GM10266 (cell line): ENCODE results near the gene MYMX.

Source experiments
- DNase-seq: peaks from one replicate; pipeline ENCODE4 v3.0.0; 2012; ENCODE audit errors: extremely low spot score
- CTCF ChIP-seq: IDR thresholded peaks from 2 replicates; pipeline ENCODE4 v1.5.1; 2012; ENCODE audit warnings: mild to moderate bottlenecking, low read depth; ENCODE audit not compliant: control insufficient read depth, insufficient read depth; ENCODE audit errors: missing control alignments

Gene MYMX

DNA sequence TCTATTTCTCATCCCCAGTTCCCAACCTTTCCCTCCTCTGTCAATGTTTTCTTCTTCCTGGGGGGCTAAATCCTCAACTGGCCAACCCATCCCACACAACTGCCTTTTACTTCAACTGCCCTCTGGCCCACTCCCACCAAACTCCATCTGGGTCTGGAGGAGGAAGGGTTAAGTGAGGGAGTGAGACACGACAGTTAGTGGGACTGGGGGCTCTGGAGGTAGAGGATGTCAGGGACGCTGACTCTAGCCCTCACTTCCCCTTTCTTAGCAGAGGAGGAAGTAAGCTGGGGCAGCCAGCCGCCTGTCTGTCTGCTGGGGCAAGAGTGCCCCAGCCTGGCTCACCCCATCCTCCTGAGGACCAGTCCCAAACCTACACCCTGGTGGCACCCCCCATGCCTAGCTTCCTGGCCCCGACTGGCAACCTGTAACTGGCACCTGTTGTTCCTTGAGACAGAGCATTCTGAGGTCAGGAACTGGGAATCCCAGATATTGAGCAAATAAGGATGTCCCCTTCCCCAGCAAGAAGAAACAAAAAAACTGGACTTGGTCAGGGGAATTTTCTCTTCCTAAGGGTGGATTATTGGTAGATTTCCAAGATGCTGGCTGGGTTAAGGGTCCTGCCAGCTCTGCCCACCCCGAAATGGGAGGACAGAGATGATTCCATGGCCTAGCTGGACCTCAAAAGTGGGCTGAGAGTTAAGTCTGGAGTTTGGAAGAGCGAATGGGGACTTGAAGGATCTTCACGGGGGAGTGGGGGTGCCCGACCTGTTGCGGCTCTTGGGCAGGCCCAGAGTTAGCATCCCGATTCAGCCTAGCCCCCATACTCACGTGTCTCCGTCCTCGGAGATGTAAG is 47.7 kb downstream of the MYMX start:
- no peak for DNase-seq
- TF ChIP-seq CTCF = peak; percentile 10

- peak; percentile 98 for DNase-seq
- peak; percentile 71 for TF ChIP-seq CTCF
These were observed 48.4 kb downstream of the MYMX start, which contains the start of gene NFKBIE for GRCh38 chr6:44265007-44265721. TSS of gene NFKBIE (minus strand) at chr6:44265551. CDS start at chr6:44265346, 205 bp downstream.

- TF ChIP-seq CTCF = no peak
- DNase-seq = no peak
These were observed 49.1 kb downstream of the MYMX start for GRCh38 chr6:44265722-44266233.

- TF ChIP-seq CTCF = no peak
- DNase-seq = peak; percentile 87
These were observed 49.6 kb downstream of the MYMX start for GRCh38 chr6:44266347-44266746.

- no peak for TF ChIP-seq CTCF
- DNase-seq = no peak
These were observed 50.5 kb downstream of the MYMX start for GRCh38 chr6:44267252-44267651.
